ENCODE measurements around the gene IGSF6.
"Not testable (repeated sequence)": the region's sequence is repeated elsewhere in the genome, so short reads cannot be mapped to it uniquely, and the experiment has no call there.

IGSF6 gene

DNA sequence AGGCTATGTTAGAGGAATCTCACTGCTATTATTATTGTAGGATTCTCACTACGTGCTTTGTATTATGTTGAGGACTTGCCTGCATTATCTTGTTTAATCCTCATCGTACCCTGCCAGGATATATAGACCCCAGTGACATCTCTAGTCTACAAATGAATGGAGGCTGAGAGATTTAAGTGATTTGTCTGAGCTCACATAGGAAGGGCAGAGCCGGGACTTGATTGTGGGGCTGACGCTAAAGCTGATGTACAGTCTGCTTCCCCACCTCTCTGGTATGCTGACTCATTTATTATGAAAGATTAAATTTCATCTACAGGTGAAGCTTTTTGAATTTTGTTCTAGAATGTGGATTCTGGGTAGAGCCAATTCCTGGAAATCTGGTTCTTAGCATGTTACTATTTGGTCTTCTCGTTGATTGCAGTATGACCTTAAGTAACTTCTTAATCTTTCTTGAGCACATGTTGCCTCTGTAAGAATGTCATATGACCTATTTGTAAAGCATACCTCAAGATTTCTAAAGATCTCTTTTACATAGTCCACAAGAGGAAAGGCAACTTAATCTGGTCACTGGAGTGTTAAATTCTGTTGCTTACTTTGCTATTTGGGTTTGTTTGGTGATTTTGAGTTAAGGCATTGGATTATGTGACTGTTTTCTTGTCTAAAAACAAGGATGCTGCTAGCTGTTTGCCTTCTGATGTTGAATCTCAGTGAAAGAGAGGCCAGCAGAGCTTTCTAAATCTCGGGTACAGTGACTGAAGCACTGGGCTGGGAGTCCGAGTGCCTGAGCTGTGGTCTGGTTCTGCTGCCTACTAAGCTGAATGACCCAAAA lies 40.6 kb downstream of the IGSF6 start:
- TF ChIP-seq, protein P1, sequence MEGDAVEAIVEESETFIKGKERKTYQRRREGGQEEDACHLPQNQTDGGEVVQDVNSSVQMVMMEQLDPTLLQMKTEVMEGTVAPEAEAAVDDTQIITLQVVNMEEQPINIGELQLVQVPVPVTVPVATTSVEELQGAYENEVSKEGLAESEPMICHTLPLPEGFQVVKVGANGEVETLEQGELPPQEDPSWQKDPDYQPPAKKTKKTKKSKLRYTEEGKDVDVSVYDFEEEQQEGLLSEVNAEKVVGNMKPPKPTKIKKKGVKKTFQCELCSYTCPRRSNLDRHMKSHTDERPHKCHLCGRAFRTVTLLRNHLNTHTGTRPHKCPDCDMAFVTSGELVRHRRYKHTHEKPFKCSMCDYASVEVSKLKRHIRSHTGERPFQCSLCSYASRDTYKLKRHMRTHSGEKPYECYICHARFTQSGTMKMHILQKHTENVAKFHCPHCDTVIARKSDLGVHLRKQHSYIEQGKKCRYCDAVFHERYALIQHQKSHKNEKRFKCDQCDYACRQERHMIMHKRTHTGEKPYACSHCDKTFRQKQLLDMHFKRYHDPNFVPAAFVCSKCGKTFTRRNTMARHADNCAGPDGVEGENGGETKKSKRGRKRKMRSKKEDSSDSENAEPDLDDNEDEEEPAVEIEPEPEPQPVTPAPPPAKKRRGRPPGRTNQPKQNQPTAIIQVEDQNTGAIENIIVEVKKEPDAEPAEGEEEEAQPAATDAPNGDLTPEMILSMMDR (IDR thresholded peaks at IDR 0.05; ENCODE audit: control extremely low read depth, extremely low read depth, low read depth, missing control alignments), result no peak
- ChIA-PET POLR2A (no interaction called here), CTCF (interaction anchor here (0.9 to 1.2 kb wide), 3 partner anchors 11 to 21 kb away, joined by 3 to 4 read pairs (median 4); no protein-coding TSS in a partner anchor)
- no peak for DNase-seq (ENCODE audit: extremely low spot score)

DNA sequence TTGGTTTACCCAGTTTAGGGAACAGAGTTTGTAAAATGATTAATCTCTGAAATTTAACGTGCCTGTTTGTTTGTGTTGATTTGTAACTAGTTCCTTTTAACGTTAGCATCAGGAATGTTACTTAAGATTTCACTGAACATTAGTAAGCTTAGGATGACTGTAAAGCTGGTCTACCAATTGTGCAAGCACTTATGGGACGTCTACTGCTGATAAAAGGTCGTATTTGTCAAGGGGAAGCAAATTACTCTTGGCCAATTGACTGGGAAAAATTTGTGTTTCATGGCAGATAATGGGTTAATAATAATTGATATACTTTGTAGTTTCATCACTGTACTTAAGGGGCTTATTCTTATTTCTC lies 41.2 kb downstream of the IGSF6 start:
- DNase-seq (ENCODE audit: extremely low spot score), result no peak
- CTCF ChIA-PET, result interaction anchor here (0.7 to 1.6 kb wide), 6 partner anchors 11 to 28 kb away, joined by 3 to 4 read pairs (median 4); no protein-coding TSS in a partner anchor
- POLR2A ChIA-PET, result no interaction called here
- TF ChIP-seq, protein P1 (IDR thresholded peaks at IDR 0.05; ENCODE audit: control extremely low read depth, extremely low read depth, low read depth, missing control alignments), result no peak

DNA sequence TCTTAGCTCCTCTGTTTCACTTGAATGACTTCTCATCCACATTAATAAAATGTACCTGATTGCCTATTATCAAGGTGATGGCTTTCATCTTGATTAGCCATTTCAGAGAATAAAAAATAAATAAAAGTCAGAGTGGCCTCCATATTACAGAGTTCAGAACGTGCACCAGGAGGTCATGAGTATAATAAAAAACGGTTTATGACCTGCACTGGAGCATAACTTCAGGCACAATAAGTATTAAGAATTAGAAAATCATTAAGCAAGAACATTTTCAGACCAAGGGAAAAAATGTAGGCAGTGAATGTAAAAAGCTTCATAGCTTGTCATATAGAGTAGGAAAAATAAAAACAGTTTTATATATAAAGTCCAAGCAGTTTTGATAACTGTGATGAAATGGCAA lies 41.6 kb downstream of the IGSF6 start:
- DNase-seq (ENCODE audit: extremely low spot score), result no peak
- POLR2A ChIA-PET, result no interaction called here
- CTCF ChIA-PET, result interaction anchor here (0.7 to 1.6 kb wide), 6 partner anchors 10 to 71 kb away, joined by 3 to 4 read pairs (median 3); no protein-coding TSS in a partner anchor
- TF ChIP-seq, protein P1 (IDR thresholded peaks at IDR 0.05; ENCODE audit: control extremely low read depth, extremely low read depth, low read depth, missing control alignments), result no peak

DNA sequence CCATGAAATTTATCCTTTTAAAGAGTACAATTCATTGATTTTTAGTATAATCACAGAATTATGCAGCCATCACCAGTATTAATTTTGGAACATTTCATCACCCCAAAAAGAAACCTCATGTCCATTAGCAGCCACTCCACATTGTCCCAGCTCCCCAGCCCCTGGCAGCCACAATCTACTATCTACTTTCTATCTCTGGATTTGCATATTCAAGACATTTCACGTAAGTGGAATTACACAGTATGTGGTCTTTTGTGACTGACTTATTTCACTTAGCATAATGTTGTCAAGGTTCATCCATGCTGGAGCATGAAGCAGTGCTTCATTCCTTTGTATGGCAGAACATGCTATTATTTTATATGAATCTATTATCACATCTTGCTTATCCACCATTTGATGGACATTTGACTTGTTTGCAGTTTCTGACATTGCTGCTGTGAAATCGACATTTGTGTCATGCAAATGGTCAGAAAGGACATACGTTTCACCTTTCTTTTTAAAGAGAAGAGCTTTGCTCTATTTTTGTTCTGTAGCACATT lies 42.3 kb downstream of the IGSF6 start:
- DNase-seq (ENCODE audit: extremely low spot score), result no peak
- POLR2A ChIA-PET, result no interaction called here
- CTCF ChIA-PET, result interaction anchor here (0.7 to 2.4 kb wide), 5 partner anchors 12 to 72 kb away, joined by 3 to 6 read pairs (median 3); no protein-coding TSS in a partner anchor
- TF ChIP-seq, protein P1 (IDR thresholded peaks at IDR 0.05; ENCODE audit: control extremely low read depth, extremely low read depth, low read depth, missing control alignments), result no peak

DNA sequence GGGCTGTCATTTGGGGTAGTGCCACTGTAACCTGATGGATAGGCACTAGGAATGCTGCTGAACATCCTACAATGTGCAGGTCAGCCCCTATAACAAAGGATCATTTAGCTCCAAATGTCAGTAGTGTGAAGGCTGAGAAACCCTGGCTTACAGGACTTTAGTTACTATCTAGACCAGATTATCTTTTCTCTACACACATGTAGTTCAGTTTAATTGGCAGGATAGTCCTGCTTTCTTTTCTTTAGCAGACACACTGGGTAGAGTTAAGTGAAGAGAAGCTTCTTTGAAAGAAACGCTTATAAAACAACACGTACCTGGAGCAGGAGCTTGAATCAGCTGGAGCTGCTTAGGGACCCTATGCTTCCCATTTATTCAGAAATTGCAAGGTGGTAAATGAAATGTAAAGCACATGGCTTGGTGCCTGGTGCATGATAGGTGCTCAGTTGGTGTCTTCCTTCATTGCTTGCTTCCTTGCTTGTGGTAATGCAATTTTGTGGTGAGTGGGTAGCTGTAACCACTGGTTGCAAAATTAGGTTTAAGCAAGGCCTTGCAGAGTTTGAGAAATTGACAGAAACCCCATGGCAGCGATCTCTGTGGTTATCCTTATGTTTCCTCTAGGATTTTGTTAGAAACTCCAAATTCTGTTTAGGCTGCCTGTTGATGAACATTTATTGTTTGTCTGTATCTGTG lies 43.6 kb downstream of the IGSF6 start:
- TF ChIP-seq, protein P1 (IDR thresholded peaks at IDR 0.05; ENCODE audit: control extremely low read depth, extremely low read depth, low read depth, missing control alignments), result no peak
- POLR2A ChIA-PET, result no interaction called here
- CTCF ChIA-PET, result interaction anchor here (0.7 to 2.4 kb wide), 7 partner anchors 8 to 1827 kb away, joined by 3 to 8 read pairs (median 4); partner anchors contain the start of gene METTL9
- no peak for DNase-seq (ENCODE audit: extremely low spot score)

DNA sequence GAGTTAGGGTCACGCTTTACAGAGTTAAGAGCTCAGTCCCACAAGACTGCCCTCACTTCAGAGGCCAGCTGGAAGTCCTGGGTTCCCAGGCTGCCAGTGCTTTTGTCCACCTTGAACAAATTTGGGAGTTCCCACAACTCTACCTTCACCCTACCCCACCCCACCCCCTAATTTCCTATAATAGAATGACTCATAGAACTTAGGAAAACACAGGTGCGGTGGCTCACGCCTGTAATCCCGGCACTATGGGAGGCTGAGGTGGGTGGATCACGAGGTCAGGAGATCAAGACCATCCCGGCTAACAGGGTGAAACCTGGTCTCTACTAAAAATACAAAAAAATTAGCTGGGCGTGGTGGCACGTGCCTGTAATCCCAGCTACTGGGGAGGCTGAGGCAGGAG lies 46.6 kb downstream of the IGSF6 start:
- CTCF ChIA-PET, result interaction anchor here (0.8 to 3.4 kb wide), 3 partner anchors 17 to 35 kb away, joined by 3 to 20 read pairs (median 4); no protein-coding TSS in a partner anchor
- POLR2A ChIA-PET; DNase-seq (ENCODE audit: extremely low spot score): not testable (repeated sequence)

Measured in GM10248 (cell line).